HG03520 (cell line): ENCODE results near the gene UBAC2.
"Not testable (repeated sequence)": the region's sequence is repeated elsewhere in the genome, so short reads cannot be mapped to it uniquely, and the experiment has no call there.

Experiments
- ATAC-seq: cut with Tn5 transposase; IDR thresholded peaks from one replicate; pipeline ENCODE4 v1.9.1; 2021; ENCODE audit warnings: mild to moderate bottlenecking, moderate library complexity; ENCODE audit not compliant: unreplicated experiment

Gene UBAC2

DNA sequence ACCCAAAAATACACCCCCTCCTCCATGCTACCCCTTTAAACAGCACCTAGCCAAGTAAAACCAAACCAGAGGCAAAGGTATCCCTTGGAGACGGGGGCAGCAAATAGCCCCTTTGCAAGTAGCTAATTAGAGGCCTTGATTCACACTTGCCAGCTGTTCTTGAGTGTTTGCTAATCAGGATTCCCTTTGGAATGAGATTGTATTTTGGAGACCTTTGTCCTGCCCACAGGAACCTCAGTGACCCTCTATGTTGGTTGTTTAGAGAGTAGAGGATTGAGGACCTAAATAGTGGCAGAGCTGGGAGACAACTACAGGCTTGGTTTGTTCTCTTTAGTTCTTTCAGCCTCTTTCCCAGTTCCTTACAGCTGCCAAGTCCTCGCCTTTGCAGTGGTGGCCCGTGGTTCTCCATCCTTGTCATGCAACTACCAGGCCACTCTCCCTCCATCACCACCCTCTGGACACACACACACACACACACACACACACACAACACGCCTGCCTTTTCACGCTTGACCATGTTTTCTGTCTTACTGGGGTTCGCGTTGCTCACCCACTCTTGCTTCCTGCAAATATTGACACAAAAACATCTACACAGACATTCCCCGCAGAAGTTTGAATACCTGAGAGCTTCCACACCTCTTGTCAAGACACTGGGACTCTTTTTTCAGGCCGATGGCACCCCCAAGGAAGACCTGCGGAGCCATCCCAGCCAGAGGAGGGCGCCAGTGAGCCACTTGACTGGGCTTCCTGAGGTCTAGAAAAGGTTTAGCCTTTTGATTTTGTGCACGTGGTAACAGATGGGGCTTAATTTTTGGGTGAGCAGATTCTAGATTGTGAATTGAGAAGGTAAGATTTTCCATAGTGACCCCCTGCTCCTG is 186.5 kb downstream of the UBAC2 start:
- ATAC-seq: peak; percentile 43

GRCh38 chr13:99388334-99388923 is 187.8 kb downstream of the UBAC2 start:
- ATAC-seq: no peak

GRCh38 chr13:99389094-99389493 is 188.4 kb downstream of the UBAC2 start:
- ATAC-seq: not testable (repeated sequence)

DNA sequence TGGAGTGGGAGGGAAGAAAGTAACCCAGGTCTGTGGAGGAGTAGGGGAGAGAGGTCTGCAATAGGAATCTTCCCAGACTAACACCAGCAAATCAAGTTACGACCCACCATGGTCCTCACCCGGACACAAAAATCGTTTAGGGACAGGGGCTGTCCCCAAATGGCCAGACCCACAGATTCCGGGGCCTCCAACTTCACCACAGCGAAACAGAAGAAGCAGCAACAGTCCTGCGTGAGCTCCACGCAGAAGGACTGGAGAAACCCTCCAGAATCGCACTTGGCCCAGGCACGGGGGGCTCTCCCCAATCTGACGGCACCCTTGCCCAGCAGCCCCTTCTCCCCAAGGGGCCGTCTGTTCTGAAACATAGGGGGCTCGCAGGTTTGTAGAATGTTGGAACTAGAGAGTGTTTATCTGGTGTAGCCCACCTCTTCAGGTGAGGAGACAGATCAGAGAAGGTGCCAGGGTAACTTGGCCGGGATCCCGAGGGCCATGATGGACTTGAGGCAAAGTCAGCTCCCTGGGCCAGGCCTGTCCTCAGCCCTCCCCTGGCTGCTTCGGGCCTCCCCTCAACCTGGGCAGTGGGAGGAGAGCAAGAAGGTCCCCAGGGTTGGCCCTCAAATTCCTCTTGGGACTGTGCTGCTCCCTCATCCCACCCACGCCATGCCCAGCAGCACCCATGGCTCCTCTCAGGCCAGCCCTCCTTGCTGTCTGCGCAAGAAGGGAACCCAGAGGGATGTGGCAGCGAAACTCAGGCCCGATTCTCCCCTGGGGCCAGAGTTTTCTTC is 189.1 kb downstream of the UBAC2 start:
- no peak for ATAC-seq

DNA sequence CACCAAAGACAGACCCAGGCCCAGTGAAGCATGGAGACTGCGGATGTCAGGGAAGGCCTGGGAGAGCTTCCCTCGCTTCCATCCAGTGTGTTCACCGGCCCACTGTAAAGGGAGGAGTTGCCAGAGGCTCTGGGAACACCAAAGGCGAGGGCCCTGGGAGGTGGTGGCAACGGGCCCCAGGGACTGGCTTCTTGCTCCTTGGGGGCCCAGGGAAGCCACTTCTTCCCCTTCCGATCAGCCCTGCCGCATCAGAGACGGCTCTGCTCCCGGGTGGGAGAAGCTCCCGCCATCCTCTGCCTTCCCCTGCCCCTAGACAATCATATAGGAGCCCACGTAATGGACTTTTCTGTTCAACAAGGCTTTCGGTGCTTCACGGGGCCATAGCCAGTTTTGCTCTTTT is 189.9 kb downstream of the UBAC2 start:
- no peak for ATAC-seq

GRCh38 chr13:99391781-99392469 is 191.3 kb downstream of the UBAC2 start:
- ATAC-seq: no peak

DNA sequence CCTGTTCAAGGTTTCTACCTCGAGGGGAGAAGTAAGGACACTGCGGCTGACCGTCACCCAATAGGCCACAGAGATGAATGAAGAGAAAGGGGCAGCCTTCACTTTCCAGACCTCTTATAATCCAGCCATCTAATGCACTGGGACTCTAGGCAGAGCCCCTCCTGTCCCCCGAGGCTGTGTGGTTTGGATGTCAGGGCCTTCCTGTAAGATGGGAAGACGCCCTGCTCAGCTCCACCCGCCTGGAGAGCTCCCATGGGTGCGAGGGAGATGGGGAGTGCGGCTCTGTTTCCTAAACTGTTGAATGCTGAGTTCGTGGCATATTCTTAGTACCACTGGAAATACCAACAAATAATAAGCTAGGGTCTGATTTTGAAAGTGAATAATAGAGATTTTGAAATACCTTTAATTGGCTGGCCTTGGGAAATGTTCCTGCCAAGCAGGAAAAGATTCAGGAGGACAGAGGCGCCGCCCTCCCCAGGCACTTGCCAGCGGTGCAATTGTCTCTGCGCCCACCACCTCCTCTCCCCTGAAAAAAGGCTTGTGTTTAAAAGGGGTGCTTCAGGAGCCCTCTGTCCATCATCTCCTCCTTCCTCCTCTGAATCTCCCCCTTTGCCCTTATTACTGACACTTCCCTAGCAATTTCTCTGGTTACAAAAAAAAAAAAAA is 191.9 kb downstream of the UBAC2 start:
- ATAC-seq: no peak

- not testable (repeated sequence) for ATAC-seq
Measured at GRCh38 chr13:99393391-99393790, 192.7 kb downstream of the UBAC2 start.

DNA sequence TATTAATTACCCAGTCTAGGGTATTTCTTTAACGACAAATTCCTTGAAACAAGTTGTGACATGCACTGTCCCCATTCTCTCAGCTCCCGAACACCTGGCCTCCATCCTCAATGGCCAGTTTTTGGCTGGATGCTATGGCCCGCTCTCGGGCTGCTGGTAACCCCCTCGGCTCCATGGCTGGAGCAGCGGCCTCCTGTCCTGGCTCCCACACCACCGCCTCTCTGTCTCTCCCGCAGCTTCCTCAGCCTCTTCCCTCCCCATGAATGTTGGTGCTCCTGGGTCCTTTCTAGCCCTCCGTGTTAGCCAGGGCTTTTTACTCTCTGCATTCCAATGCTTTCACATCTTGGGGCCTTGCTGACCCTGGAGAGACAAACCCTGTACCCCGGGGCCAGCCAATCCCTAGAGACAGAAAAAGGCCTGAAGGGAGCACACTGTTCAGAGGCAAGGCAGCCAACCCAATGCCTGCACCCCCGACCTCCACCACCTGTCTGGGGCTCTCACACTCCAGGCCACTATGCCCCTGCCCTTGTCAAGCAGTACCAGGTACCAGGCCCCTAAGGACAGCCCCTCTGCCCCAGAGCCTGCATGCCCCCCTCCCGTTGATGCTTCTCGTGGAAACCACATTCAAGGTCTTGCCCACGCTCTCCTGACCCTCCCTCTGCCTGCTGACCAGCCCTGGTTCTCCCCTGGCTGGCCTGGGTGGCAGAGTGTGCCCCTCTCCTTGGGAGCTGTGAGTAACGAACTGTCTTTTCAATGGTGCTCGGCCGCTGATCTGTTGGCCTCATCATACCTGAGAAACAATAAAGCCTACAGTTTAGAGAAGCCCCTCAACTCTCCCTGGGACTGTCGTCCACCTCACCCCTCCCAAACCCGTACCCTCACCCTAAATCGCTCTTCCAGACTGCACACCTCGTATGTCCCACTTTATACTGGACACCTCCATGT is 193.4 kb downstream of the UBAC2 start:
- ATAC-seq: no peak

DNA sequence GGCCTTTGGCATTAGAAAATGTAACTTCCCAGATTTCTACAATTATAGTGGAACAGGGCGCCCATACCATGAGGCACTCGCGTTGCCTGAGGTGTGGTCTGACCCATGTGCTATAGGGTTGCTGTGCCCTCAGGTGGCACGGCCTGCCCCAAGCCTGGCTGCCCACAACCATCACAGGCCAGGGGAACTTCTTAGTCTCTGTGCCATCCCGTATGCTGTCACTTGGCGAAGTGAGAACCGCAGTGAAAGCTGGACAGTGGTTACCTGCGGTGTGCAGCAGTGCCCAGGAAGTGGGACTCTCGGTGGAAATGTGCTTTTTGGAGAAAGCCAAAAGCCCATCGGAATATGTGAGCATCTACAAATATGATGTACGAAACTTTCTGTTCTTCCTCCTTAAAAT is 194.8 kb downstream of the UBAC2 start:
- ATAC-seq: no peak

GRCh38 chr13:99396446-99396845 is 195.8 kb downstream of the UBAC2 start:
- ATAC-seq: no peak

- no peak for ATAC-seq
Measured at GRCh38 chr13:99398071-99398470, 197.4 kb downstream of the UBAC2 start.

GRCh38 chr13:99398916-99399622 is 198.4 kb downstream of the UBAC2 start:
- ATAC-seq: no peak

DNA sequence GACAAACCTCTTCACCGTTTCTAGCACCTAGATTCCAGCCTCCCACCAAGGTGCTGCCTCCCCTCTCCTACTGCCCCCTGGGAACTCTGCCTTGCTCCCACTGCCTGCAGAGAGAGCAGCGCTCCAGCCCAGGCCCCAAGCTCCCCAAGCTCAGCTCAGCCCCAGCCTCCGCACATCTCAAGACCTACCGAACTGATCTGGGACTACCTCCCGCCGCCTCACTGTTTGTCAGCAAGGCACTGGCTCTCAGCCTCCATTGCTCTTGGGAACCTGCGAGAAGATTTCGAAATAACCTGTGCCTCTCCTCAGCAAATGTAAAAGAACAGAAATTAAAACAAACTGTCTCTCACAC is 198.9 kb downstream of the UBAC2 start:
- ATAC-seq: no peak

DNA sequence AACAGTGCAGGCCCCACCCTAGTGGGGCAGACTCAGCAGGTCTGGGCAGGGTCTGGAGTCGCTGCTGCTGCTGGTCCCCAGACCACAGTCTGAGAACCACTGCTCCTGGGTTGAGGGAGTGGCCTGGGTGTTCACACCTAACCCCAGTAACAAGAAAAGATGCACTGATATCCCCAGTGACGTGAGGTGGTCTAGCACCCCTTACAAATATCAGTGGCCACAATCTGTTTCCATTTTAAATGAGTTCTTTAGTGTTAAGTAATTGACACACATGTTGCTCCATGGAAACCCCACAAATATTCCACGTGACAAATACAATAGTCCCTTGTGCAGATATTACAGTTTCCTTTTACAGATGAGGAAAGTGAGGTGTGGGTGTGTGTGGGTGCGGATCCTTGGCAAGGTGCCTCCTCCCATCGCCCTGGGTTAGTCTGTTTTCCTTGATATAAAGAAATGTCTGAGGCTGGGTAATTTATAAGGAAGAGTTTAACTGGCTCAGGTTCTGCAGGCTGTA is 202.9 kb downstream of the UBAC2 start:
- ATAC-seq: no peak

DNA sequence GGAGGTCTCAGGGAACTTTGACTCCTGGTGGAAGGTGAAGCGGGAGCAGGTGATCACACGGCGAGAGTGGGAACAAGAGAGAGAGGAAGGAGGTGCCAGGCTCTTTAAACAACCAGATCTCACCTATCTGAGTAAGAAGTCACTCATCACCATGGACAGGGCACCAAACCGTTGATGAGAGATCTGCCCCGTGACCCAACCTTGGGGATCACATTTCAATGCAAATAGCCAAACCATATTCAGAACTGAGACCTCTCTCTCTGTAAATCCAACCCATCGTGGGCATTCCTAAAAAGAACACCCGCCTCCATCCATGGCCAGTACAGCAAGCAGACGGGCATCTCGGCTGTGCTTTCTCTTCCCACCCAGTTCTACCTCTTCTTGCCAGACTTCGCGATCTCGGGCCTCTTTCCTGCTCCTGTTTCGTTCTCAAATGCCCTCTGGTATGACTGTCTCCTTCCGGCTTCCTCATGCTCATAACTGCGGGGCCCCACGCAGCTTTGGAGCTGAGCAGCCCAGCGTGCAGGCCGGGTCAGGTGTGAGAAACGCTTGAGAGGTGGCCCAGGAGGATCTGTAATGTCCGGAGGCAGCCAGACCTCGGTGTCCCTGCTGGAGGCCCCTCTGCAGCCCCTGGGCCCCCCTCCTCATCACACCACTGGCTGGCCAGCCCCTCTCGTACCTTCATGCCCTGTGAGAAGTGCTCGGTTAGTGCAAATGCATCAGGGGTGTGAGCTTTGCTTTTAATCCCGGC is 203.5 kb downstream of the UBAC2 start:
- no peak for ATAC-seq

GRCh38 chr13:99405966-99406365 is 205.3 kb downstream of the UBAC2 start:
- ATAC-seq: no peak

DNA sequence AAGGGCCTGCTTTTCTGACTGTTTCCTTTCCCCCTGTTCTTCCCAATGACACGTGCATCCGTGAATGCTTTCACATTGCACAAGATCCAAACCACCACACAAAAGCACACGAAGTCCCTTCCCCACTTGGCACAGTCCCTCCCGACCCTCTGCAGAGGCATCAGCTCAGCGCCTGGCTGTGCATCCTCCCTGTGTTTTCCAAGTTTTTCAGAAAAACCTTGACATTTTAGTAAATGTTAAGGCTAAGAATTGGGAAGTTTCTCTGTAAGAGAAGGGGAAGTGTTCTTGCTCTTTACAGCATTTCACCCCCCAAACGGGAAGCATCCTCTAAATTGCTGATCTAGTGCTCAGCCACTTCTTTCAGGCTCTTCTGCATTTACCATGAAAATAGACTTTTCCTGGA is 206.1 kb downstream of the UBAC2 start:
- ATAC-seq: no peak
